Measurements from ENCODE around the gene ACRV1.

DNA sequence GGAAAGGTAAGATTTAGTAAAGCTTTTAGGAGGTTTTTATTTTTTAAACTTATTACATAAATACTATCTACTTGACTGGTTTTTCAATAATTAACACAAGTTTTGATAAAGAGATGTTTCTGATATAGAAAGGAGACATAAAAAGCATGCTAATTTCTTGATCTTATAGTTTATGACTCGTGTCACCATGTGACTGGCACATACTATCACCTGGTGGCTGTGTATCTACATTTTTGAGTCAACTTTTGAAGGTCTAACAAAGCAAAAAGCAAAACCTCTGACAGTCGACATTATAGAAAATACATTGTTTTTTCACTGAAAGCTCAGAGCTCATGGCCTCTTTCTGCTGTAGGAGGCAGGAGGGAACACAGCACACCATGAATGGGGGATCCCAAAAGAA is 810 bp downstream of the ACRV1 start:
- TF ChIP-seq POLR2AphosphoS5 (IDR thresholded peaks at IDR 0.05; ENCODE audit: low read depth, low read length) (no peak), POLR2A (IDR thresholded peaks at IDR 0.05; ENCODE audit: low read depth, low read length) (no peak), SPI1 (IDR thresholded peaks at IDR 0.05; ENCODE audit: low read depth, low read length) (no peak)
